Suppressor macrophage treated with lipopolysaccharide for 4 hours (primary cell): ENCODE measurements around the gene GNS.

Experiments
- DNase-seq: peaks from one replicate; pipeline ENCODE4 v3.0.0-alpha.2; 2020

The GNS gene

DNA sequence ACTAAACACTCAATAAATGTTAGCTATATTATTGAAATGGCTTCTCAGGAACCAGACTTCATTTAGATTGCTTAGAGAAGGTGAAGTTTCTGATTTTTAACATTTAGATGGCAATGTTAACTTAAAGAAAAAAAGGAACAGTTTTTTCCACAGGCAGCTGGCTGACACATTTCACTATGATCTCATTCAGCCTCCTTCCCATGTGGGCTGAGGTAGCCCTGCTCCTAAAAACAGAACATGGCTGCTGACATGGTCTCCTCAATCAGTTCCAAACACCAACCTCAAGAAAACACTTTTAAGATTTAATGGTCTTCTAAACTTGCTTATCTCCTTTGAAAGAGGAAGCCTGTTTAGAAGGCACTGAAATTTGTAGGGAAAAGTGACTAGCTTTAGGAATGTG is 23.8 kb downstream of the GNS start:
- DNase-seq = peak; percentile 59

DNA sequence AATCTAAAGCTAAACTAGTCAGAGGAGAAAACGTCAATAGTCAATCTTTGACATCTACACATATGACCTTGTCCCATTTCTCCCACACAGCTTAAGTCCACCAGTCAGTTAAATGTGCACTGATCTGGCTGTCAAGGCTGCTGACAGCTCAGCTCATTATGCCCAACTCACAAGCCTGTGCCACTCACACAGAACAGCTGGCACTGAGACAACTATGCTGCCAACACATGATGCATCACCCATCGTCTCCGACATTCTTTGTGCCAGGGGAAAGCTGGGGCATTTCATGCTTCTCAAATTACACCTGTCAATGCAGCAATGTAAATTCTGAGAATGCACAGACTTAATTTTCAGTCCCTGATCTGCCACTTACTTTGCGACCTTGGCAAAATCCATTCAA is 25.3 kb downstream of the GNS start:
- no peak for DNase-seq

DNA sequence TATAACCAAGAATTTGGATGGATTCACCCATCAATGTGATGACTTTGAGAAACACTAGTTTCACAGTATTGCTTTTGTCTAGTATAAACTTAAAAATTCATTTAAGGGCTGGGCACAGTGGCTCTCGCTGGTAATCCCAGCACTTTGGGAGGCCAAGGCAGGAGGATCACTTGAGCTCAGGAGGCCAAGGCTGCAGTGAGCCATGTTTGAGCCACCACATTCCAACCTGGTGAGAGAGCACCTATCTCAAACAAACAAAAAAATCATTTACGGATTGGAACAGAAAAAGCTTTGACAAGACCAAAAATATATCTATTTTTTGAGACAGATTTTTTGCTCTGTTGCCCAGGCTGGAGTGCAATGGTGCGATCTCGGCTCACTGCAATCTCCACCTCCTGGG is 27.5 kb downstream of the GNS start:
- no peak for DNase-seq

DNA sequence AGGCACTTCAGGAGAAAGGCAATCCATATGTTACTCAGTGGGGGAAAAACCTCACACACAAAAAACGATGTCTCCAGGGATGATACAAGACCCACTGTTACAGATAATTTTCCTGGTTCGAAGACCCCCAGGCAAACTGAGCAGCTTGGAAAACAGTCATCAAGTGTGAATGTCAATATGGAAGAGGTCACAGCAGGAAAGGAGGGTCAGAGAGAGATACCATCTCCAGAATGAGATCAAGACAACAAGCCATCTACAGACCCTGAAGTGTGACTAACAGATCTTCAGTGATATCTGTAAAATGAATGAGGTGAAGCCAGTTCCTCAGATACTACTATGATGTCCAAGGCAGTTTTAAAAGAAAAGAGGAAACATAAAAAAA is 28.6 kb downstream of the GNS start:
- DNase-seq = no peak

DNA sequence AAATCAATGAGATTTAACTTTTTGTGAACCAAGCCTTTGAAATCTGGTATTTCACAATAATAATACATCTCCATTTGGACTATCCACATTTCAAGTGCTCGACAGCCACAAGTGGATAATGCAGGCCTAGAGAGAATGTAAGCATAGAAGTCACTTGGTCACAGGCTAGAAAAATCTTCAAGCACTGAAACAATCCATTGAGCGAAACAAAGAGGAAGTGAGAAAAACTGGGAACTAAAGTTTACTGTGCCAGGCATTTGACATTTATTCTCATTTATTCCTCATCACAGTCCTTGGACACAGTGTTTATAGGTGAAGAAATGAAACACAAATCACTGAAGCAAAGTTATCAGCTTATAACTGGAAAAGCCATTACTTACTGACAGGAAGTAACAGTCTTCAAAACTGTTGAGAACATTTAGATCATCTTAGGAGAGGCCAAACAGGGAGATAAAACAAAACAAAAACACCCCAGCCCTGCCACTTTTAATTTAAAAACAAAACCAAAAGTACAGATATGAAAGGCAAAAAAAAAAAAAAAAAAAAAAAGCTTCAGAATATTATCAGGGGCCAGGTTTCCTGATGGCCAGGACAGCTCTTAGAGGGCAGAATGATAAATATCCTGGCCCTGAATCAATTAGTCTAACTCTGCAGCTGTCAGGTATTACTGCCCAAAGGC is 29.2 kb downstream of the GNS start:
- DNase-seq = peak; percentile 84

DNA sequence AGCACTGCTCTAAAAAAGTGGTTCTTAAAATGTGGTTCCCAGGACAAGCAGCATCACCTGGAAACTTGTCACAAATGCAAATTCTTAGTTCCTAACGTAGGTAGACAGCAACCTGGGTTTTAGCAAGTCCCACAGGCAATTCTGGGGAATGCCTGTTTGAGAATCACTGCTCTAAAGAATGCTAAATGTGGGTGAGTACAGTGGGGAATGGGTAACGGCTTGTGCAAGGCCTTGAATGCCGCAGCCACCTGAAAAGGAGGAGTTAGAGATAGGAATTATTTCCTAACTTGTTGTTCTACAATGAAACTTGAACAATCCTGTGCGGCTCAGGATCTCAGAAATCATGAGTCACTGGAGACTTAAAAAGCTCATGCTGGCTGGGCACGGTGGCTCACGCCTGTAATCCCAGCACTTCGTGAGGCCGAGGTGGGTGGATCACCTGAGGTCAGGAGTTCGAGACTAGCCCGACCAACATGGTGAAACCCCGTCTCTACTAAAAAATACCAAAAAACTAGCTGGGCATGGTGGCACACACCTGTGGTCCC is 34.9 kb downstream of the GNS start:
- DNase-seq = no peak

DNA sequence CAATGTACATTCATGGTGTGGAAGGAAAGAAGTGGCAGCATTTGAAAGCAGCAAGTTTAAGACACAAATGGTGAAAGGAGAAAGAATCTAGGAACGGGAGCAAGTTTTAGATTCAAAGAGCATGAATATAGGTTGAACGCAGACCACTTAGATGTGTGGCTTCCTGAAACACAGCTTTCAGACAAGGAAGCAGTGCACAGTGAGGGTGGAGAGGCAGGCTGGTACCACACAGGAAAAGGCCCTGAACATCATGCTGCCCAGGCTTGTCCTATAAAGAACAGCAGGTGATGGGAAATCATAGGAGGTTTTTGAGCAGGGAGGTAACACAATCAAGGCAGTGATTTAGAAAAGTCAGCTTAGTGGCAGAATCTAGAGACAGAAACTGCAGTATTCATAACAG is 35.6 kb downstream of the GNS start:
- DNase-seq = no peak

DNA sequence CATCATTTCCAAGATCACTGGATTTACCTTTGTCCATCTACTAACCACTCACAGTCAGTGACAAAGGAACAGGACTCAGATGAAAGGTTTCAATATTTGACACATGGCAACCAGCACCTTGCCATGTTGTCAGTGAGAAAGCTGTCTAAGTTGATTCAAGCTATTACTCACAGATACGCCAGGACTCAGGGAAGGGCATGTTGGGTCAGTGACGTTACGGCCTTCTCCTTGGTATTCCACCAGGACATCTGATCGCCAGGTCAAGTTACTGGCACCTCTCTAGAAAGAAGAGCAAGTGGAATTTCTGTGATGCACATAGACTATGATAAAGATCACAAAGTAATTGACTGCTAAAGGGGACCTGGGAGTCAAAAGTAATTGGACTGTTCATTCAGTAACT is 36.4 kb downstream of the GNS start:
- no peak for DNase-seq

DNA sequence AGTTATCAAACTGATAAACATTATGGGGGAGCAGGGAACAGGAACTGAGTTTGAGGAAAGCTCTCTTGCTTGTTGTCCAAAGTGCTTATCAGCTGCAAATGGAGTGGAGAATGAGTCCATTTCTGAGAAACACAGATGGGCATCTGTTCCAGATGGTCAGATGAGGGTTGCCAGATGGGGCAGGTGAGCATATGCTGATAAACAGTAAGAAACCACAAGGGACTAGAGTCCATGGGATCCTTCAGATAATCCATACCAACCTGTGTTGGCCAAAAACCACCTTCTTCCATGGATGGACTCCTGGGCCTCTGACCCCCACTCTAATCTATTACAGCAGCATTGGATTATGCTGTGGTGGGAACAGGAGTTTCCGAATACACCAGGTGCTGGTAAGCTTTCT is 38.3 kb downstream of the GNS start:
- DNase-seq = no peak

DNA sequence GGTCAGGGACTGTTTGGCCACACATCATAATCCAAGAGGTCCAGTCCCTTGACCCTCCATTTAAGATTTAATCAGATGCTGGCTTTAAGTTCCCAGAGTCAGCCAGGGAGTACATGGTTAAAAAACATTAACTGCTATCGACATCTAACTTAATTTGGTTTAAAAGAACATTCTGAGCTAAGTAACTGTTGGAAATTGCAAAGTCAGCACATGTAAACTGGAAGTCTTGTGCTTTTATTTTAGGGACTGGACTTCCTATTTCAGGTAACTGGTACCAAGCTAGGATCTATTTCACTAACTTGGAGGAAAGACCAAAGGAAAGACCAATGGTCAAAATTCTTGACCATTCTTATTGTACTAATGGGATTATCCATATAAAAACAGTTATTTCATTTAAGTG is 40.6 kb downstream of the GNS start:
- no peak for DNase-seq

DNA sequence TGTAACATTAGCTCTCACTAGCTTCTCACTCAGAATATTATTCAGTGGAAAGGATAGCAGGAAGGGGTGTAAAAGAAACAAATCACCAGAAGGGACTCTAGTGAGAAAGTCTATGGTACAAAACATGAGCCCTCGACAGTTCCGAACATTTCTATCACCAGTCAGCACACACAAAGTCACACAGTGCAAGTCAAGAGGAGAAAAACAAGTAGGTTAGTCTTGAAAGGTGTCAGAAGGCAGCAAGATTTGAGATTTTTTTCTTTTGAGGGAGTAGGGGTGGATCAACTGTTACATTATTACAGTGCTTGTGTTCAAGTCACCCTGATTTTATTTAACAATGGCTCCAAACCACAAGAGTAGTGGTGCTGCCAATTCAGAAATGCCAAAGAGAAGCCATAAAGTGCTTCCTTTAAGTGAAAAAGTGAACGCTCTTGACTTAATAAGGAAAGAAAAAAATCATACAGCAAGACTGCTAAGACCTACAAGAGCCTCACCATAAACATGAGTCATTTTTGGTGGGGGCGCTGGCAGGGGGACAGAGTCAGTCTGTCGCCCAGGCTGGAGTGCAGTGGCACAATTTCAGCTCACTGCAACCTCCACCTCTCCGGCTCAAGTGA is 42.3 kb downstream of the GNS start:
- no peak for DNase-seq

DNA sequence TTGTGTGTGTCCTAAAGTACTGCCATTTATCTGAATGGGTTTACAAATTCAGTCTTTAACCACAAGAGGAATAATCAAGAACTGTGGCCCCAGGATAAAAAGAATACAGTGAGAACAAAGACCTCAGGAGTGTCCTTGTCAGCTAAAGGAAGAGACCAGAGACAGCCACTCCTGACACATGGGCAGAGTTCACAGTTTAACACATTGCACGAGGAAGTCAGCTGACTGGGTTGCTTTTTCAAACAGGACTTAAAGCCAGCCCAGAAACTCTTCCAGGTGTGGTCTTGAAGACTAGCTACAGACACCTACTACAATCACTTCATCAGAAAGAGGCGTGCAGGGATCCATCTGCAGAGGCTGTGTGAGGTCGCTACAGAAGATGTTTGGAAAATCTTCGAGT is 42.8 kb downstream of the GNS start:
- no peak for DNase-seq

DNA sequence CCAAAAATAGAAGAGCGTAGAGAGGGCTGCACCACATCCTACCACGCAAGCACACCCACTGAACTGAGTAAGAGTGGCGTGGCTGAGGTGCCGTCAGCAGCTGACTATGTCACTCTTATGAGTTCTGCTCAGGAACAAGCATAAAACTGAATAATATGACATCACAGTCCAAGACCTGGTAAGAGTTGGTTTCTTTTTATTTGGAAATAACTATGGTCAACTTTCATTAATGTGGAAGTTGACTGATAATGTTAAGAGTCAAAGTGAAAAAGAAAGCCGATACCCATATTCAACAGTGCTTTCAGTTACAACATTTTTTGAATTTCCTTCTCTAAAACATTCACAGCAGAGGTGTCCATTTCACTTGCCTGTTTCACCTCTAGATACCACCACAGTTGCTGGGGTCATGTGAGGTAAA is 44.6 kb downstream of the GNS start:
- DNase-seq = peak; percentile 93

DNA sequence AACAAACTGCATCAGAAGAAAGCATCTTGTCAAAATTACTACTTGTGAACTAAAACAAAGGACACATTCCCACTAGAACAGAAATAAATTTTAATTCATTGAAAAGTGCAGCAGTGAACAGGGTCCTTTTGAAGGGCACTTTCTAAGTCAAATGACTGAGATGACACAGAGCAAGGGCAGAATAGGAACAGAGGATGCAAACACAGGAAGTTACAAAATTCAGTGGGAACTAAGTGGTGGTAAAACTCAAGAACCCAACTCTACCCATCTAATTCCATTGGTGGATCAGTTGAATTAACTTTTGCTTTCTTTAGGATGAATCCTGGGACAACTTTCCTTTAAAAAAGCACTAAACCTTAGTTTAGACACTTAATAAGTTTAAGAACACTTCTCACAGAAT is 45.8 kb downstream of the GNS start:
- peak; percentile 49 for DNase-seq

DNA sequence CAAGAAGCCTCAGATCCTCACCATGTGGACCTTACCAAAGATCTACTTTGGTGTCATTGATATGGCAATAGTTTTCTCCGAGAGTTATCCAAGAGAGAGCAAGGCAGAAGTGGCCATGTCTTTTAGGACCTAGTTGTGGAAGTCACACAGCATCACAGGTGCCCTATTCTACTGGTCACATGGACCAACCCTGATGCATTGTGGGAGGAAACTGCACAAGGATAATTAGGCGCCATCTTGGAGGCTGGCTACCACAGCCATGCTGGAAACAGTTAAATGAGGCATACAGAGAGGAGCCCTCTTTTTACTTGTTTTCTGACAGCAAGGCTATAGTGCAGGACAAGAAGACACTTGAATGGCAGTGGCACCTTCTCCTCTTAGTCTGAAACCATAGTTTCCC is 49.8 kb downstream of the GNS start:
- no peak for DNase-seq

DNA sequence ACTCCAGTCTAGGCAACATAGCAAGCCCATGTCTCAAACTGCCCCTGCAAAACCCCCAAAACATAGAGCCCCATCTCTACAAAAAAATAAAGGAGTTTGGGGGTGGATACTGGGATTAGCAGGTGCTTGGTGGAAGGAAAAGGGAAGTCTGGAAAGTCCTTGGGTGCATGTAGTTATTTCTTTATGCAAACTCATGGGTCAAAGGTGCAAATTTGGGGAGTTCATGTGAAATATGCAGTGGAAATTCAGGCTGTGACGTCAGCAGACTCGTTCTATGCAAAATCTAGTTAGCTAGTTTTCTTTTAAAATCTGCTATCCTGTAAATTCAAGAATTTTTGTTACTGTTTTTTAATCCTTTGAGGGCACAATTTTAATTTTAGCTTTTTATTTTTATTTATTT is 51.3 kb downstream of the GNS start:
- no peak for DNase-seq

DNA sequence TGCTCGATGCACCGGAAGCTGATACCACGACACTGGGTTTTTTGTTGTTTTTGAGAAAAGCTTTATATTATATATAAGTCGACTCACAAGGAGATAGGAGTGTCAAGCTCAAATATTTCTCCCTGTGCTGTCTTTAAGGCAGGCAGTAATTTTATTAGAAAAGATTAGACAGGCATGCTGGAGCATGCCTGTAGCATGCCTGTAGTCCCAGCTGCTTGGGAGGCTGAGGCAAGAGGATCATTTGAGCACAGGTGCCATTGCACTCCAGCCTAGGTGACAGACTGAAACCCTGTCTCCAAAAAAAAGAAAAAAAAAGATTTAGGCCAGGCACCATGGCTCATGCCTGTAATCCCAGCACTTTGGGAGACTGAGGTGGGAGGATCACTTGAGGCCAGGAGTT is 51.8 kb downstream of the GNS start:
- no peak for DNase-seq

DNA sequence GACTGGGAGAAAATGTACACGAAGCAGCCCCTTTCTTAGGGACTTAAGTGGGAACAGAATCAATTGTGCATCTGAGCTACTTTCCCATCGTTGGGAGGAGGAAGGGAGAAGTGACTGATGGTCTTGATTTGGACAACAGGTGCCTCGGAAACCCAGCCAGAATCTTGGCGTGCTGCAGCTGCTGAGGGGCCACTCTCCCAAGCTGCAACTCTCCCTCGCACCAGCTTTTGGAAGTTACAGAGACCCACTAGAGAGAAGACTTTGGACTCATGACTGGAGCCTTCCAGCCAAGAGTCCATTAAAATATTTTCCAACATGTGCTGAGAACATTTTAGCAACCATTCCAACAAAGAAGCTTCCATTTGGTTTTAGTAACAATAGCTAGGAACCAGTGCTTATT is 52.3 kb downstream of the GNS start:
- DNase-seq = no peak

DNA sequence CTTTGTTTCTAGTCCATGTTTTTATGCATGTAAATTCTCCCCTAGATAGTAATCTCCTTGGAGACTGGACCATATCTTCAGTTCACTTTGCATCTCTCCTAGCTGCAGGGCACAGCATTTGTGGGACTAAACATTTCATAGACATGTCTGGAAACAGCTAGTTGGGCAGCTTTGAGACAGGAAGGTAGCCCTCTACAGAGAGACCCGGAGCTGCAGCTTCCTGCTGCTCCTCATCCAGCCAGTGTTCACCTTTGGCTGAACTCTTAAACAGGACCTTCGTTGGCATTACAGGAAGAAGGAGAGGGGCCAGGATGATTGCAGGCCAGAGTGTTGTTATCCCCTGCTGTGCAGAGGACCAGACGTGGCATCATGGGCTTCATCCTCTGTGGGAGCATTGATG is 52.9 kb downstream of the GNS start:
- DNase-seq = no peak

DNA sequence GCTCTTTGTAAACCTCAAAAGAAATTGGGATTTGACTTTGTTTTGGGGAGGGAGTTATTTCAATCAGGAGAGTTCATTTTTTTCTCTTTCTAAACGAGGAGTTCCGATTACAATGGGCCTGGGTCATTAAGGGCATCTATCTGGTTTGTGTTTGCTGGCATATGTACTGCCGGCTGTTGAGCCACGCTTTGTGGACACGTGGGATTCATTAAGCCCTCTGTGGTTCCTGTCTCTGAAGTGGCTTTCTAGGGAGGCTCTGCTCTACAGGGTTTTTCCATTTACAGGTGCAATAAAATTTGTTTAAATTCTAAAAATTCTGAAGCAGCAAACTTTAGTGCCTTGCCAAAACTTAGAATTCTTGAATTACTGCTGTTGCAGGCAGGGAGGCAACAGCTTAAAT is 57.9 kb downstream of the GNS start:
- DNase-seq = no peak

DNA sequence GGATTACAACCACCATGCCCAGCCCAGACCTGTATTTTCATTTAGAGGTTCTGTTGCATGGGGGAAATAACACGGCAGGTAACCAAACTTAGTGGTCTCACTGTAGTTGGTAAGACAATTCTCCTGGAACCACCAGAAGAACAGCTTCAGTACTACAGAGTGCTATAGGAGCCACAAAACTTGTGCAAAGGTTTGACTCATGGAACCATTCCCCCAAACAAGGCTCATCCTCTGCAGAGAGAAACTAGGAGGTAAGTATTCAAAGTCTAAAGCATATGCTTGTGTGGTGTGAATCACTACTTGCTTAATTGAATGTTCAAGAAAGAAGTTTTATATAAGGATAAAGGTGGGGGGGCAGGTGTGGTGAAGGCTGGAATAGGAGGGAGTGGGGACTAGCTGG is 58.7 kb downstream of the GNS start:
- DNase-seq = no peak

DNA sequence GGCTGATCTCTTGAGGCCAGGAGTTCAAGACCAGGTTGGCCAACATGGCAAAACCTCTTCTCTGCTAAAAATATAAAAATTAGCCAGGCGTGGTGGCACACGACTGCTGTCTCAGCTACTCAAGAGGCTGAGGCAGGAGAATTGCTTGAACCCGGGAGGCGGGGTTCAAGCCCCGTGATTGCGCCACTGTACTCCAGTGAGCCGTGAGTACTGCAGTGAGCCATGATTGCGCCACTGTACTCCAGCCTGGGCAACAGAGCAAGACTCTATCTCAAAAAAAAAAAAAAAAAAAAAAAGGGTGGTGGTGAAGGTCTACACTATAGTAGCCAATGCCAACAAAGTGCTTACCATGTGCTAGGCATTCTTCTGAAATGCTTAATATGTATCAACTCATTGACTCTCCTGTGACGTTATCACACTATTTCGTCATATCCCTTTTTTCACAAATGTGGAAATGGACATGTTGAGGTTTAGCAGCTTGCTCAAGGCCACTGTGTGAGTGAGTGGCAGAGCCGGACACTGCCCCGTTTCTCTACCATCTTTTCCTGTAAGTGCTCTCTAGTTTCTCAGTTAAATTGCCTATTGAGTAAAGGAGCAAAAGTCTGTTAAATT is 59.6 kb downstream of the GNS start:
- DNase-seq = peak; percentile 92

DNA sequence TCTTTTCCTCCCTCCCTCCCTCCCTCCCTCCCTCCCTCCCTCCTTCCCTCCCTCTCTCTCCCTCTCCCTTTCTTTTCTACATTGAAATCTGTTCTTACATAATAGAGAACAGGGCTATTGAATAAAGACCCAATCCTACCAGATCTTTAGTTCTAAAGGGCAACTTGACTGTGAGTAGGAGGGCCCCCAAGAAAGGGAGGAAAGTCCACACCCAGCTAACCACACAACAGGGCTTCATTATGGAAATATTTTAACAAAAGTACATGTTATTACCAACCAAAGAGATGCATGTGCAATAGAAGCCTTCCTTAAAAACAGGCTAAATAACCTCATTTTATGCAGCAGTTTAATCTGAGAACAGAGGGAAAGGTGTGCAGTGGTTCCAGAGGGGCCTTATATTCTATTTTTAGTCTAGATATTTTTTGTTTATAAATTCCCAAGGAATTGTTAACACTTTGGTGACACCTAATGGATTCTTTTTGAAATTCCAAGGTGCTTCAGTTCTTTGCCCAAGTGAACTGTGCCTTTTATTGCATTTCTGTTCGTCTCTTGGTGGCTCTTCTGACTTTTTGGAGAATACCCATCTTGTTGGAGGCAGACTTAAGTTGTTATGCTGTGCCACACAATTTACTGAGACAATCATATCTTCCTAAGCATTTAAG is 63.0 kb downstream of the GNS start:
- DNase-seq = peak; percentile 24

DNA sequence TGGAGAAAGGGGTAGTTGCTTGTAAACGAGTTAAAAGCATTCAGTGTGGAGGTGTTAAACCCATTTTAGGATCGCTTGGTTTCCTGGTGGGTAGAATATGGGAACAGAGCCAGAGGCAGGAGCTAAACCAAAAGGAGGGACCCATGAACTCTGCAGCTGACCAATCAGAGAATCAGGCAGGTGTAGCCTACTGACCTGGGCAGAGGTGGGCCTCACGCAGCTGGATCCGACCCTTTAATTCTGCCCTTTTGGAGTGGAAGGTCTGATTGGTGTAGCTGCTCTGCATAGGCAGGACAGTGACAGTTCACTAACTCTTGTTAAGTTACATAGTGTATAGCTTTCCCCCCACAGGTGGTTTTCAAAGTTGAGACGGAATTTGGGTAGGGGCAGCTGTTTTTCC is 63.7 kb downstream of the GNS start:
- DNase-seq = no peak
